Stimulated activated CD8-positive, alpha-beta memory T cell treated with anti-CD3 and anti-CD28 coated beads, Interleukin-7, amount 100 ng/mL, for 4 hours (primary cell): ENCODE measurements around the gene HNRNPAB.
"Not testable (repeated sequence)": the region's sequence is repeated elsewhere in the genome, so short reads cannot be mapped to it uniquely, and the experiment has no call there.

Experiments
- DNase-seq, 2 donors: peaks; one replicate each; pipeline ENCODE4 v3.0.0-alpha.2; 2020; ENCODE audit warnings: low read depth in 2 of 2

Gene HNRNPAB

DNA sequence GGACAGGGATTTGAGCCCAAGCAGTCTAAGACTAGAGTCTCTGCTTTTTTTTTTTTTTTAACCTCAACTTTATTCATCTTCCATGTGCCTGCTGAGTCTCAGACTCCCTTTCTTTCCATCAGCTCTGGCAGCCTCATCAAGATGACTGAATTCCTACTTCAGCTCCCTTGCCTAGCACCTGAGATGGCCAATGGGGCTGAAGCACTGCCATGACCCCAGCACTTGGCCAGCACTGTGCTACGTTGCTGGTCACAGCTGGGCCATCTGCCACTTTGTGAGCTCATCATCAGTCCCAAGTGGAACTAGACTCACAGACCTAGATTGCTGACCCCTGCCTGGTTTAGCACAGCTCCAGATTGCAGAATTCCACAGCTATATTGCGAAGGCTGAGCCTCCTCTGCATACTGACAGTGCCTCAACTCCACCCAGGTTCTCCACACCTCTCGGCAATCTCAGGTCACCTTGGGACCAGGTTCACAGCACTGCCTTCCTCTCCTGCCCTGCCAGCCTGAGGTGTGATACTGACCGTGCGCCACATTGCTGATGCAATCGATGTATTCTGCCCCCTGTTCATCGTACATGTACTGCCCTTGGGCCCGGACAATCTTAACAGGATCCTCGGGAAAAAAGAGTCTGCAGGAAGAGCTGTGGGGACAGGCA lies 26.7 kb downstream of the HNRNPAB start:
- DNase-seq, result no peak

DNA sequence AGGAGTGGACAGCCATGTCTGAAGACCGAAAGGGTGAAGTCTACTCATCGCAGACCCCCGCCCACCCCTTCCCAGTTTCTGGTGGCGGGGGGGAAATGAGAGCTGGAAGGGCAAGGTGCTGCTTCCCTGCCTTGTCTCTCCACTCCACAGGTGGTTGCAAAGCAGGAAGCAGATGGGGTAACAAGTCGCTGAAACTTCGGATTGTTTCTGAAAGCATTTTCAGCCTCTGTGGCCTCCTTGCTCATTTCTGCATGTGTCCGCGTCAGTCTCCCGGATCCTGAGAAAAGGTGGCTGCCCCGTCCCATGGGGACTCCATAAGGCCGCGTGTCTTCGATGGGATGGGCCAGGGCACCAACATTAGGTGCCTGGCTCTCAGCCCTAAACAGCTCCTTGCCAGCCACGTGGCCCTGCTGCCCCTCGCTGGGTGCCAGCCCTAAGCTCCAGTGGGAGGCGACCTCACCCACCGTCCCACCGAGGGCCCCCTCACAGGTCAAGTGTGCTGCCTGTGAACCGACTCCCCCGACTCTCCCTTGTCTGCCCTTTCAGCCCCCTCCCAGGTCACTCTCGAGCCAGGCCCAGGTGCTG lies 27.3 kb downstream of the HNRNPAB start:
- no peak for DNase-seq

DNA sequence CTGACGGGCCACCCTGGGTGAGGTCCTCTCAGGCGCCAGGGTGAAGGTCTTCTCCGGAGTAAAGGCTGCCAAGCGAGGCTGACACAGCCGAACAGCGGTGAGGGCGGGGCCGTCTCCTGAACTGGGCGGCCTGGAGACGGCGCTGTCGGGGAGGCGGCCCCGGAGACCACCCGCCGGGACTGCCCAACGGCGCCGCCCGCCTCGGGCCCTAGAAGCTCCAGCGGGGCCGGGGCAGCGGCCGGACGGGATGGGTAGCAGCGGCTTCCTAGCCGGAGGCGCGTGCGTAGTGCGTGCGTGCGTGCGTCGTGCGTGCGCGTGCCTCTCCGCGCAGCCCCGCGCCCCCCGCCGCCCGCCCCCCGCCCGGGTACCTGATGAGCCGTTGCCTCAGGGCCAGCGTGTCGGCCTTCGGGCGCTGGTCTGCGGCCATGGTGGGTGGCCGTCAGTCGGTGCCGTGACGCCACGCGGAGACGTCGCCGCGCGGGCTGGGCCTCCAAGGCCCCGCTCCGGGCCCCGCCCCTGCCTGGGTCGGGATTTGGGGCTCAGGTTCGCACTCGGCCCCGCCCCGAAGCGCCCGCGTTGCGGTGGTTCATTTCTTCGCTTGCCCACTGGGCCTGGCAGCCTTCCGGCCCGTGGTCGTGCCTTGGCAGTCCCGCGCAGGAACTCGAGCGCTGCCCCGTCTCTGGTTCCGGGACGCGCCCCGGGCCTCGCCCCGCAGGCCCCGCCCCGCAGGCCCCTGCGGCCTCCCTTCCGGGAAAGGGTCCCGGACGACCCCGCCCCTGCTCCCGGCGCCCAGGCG lies 28.0 kb downstream of the HNRNPAB start, which contains the start of gene PHYKPL:
Gene PHYKPL, minus strand, starts transcription at position 679 of the 796 bp plus-strand sequence. Its CDS starts 252 bp downstream, at position 427.
- DNase-seq, result peak in 1 of 2 donors; percentile 61

DNA sequence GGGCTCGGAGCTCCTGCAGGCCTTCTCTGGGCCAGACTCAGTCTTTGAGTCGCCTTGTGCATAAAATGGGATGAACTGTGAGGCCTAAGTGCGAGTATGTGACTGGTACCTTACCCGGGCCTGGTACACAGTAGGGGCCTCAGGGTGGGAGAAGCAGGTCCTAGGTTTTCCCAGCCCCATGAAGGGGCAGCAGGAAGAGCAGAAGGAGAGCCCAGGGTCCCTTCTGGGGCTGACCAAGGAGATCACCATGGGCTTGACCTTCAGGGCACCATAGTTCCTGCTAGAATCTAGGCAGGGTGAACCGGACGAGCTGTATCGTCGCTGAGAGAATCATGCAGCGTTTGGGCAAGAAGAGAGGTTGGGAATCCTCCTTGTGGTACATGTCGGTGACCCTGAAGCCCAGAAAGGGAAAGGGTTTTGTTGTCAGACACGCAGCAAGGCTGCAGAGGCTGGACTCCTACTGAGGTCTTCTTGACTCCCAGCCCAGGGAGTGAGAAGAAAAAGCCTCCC lies 28.6 kb downstream of the HNRNPAB start:
- no peak for DNase-seq

DNA sequence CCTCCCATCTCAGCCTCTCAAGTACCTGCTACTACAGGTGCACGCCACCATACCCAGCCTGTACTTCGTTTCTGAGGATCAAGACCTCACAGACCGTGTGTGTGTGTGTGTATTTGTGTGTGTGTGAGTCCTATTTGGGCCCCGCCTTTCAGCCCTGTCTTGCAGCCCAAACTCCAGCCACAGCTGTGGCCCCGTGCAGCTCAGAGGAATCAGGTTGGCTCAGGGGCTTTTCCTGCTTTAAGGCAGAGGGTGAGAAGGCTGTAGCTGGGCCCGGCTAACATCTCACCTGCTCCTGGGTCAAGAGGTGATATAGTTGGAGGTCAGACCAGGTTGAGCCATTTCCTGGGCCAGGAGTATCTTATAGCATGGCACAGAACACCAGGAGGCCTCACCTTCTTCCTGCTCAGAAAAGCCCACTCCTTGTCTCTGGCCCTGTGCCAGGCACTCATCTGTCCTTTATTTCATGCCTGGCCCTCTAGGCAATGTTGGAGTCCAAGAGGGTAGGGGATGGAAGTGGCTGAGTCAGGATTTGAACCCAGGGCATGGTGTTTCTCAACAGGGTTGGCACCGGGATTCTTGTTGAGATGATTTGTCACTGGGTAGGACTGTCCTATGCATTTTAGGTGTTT lies 29.9 kb downstream of the HNRNPAB start:
- DNase-seq, result no peak

DNA sequence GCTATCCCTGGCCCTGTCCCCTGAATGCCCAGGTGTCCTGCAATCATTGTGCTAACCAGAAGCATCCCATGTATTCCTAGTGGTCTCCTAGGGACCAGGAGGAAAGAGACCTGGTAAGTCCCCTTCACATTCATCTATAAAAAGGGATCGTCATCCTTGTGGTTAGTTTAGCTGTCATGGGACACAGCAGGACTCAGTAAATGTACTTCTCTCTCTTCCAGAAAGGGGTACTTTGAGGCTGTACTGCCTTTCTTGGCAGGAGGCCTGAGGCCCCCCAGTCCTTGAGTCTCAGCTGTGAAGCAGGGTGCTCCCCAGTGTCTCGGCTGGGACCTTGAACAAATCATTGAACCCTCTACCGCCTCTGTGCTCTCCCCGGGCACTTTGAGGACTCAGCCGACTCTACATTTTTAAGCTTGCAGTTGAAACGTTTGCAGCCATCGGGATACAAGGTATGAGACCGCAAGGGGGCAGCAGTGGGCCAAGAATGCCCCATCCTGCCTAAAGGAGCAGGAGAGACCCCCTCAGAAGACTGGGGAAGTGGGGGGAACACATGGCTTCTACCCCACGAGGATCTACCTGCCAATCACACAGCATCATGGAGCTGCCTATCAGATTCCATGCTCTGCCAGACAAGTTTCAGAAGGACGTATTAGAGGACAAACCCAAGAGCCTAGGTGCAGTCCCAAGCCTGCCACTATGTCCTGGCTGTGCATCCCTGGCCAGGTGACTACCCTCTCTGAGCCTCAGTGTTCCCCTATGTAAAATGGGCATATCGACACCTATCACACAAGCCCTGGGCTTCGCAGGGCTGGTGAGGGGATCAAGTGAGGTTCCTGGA lies 30.6 kb downstream of the HNRNPAB start:
- peak; percentile 59 to 61 for DNase-seq

DNA sequence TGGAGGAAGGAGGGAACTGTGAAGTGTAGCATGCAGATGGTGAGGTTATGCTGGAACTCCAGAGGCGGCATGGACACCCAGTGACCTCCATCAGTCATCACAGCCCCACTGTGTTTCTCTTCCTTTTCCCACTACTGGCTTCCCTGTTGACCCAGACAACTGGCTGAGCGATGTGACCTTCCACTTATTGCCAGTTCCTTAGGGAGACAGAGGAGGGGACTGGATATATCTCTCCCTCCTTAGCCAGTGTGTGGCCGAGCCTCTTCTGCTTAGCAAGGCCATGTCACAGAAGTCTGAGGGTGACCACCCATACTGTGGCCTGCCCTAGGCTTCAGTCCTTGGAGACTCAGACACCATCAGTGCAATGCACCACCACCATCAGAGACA lies 31.2 kb downstream of the HNRNPAB start:
- DNase-seq, result no peak

DNA sequence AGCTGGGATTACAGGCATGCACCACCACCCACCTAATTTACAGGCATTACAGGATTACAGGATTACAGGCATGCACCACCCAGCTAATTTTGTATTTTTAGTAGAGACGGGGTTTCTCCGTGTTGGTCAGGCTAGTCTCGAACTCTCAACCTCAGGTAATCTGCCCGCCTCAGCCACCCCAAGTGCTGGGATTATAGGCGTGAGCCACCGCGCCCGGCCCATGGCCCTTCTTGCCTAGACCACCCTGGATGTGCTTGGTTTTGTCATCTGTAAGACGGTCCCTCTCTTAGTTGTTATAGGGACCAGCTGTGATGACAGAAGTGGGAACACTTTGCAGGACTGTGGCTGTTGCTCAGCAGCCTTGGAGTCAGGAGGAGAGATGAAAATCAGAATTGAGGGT lies 31.8 kb downstream of the HNRNPAB start:
- no peak for DNase-seq

DNA sequence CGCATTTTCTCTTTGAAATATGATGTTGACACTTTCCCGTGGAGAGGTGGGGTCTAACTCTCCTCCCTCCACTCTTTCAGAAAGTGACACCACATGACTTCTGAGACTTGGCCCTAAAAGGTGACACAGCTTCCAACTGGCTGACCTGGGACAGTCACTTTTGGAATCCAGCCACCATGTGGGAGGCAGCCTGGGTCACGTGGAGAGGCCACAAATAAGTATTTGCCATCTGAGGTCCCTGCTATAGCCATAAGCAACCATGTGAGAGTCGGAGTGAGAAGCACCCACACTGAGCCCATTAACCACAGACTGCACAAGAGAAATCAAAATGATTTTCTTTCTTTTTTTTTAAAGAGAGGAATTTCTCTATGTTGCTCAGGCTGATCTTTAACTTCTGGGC lies 32.3 kb downstream of the HNRNPAB start:
- DNase-seq, result no peak

DNA sequence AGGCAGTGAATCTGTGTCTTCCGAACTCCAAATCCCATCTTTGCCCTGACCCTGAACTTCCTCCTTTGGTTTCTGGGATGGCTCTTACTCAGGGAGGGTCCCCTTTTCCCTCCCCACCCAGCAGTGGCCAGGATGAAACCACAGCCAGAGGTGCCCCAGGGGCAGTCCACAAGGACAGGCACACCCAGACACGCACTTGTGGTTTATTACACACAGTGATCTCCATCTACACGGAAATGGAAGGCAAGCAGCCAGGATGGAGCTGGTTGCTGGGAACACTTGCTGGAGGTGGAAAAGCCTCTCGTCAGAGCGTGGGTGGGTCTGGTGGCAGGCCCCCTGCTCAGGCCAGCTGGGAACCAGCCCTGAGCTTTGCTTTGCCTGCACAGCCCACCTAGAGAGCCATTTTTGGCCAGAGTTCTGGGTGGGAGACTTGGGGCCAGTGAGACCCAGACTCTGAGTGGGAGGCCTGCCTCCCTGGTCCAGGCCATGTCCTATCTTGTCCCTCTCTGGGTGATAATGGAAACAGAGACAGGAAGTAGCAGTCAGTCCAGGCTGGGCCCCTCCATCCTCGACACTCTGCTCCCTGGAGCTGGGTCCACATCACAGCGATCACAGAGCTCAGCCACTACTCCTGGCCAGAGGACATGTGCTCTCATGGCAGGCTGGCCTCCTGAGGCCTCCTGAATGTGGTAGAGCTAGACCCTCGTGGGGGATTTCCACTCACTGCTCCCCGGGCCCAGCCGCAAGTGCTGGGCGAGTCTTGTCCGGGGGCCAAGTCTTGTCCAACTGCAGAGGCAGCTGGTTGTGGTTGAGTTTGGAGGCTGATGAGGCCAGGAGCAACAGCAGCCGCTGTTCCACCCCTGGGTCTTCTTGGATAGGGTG lies 33.3 kb downstream of the HNRNPAB start:
- DNase-seq, result no peak

DNA sequence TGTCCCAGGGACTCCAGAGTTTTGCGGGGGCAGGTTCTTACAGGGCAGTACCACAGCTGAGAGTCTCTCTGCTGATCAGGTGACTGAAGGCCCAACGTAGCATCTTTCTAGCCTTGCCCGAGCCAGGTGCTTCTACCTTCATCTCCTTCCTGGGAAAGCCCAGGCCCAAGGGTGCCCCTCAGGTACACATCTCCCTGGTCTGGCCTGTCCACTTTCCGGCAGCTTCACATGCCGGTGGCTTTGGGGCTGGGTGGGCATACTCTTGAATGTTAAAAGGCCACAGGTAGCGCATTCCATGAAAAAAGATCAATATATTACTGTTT lies 33.9 kb downstream of the HNRNPAB start:
- no peak for DNase-seq

DNA sequence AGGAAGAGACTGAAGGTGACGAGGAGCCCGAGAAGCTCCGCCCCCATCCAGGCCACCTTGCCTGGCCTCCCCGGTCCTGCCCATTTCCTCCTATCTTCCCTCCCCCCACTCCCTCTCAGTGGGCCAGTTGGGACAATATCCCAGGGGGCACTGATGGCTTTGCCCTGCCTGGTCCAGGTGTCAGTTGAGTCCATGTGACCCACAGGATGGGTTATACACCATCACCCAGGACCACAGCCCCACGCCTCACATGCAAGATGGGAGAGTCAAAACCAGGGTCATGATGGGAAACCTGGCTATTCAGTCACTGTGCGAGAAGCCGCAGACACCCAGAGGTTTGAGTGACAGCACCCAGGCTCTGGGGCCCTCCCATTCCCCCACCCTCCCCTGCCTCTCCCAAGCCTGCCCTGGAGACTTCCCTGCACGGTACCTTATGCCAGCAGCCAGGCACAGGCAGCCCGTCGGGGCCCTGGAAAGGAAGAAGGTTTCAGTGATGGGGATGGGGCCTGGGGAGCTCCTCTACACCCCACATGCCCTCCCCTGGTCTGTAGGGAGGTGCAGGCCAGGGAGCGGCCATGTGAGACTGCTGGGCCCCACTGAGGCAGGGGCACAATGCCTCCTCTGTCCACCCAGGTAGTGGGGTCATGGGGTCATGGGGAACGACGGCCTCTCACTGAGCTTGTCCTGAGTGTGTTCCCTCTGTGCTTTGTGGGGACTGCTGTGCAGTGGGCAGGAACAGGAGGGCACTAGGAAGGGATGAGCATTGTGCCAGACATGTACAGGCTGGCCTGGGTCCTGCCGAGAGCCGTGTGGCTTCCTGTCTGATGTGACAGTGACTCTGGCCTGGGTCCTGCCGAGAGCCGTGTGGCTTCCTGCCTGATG lies 34.6 kb downstream of the HNRNPAB start:
- no peak for DNase-seq

DNA sequence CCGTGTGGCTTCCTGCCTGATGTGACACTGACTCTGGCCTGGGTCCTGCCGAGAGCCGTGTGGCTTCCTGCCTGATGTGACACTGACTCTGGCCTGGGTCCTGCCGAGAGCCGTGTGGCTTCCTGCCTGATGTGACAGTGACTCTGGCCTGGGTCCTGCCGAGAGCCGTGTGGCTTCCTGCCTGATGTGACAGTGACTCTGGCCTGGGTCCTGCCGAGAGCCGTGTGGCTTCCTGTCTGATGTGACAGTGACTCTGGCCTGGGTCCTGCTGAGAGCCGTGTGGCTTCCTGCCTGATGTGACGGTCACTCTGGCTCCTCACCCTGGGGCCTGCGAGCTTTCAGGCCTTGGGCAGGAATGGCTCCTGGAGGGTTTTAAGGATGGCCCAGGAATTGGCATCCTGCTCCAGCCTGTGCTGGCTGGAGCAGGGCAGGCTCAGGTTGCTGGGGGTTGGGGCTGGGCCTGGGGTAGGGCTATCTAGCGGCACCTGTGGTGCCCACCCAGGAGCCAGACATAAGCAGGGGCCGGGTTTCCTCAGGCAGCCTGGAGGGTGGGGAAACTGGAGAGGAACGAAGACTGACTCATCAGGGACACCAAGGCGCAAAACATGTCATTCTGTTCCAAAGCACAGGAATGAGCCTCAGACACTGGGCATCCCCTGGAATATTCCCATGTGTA lies 35.4 kb downstream of the HNRNPAB start:
- DNase-seq, result not testable (repeated sequence)

DNA sequence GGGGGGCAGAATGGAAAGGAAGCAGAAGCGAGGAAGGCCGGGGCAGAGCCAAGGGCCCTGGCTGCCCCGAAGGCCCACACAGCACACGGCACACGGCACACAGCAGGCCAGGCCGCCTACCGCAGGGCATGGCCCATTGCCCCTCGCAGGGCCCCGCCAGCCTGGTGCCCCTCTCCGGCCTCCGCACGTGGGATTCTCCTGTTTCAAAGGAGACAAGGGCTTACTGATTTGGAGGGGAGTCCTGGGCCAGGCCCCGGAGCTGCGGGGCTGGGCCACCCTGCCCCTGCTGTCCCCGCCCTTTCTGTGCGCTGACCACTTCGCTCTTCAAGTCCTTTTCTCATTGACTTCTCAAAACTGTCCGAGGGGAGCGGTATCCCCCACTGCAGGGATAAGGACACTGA lies 36.0 kb downstream of the HNRNPAB start:
- DNase-seq, result no peak

DNA sequence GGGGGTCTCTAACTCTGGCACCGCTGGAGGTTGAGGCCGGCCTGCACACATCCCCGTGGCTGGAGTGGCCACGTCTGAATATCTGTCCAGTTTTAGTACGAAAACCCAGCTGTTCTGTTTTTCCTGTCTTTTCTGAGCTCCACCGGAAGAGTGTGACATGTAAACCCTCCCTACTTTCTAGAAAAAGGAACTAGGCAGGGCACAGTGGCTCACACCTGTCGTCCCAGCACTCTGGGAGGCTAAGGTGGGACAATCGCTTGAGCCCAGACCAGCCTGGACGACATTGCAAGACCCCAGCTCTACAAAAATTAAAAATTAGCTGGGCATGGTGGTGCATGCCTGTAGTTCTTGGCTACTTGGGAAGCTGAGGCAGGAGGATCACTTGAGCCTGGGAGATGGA lies 36.4 kb downstream of the HNRNPAB start:
- DNase-seq, result no peak

DNA sequence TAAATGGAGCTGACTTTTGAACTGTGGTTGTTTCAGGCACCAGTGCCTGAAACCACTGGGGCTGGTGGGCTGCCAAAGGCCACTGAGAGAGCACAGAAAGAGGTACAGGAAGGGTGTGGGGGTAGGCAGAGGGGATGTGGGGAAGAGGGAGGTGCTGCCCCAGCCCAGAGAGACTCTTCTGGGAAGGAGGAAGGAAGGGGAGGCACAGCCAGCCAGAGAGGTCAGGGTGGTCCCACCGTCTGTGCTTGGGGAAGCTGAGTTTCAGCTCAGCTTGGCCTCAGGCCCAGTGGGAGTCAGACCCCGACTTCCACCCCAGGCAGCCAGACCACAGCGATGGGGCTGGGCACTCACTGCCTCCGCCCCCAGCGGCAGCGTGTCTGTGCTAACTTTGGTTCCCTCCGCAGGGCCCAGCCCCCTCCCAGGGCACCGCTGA lies 36.9 kb downstream of the HNRNPAB start:
- DNase-seq, result no peak

DNA sequence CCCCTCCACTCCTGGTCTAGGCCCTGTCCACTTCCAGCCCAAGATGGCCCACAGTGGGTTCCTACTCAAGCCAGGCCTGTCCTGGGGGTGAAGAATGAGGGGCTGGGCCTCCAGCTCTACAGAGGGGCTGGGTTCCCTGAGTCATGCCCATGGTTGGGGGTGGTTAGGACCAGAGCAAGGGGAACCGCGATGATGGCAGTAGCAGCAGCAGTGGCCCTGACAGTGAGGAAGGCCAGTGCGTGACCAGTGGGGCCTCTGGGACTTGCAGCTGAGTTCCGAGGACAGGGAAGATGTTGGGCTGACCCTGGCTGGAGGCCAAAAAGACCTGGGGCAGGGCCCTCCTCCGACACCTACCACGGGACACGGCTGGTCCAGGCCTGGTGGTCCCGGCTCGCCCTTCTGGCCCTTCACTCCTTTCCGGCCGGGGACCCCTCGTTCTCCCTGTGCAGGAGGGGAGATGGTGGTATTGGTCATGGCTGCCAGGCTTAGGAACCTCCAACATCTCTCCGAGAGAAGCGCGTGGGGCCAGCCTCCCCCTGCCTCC lies 37.4 kb downstream of the HNRNPAB start:
- no peak for DNase-seq

DNA sequence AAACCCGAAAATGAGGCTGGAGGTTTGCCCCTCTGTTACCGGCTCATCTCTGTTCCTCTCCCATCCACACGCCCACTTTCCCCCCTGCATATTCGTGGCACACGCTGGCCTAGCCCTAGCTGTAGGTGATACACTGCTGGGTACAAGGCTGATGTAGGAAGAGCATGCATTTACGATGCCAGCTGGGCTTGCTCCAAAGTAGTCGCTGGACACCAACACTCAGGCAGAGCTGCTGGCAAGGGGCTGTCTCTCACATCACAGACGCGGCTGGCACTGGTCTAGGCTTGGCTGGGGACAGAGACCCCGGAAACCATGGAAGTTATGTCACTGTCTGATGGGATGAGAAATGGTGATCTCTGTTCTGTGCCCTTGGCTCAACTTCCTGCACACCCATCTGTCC lies 38.1 kb downstream of the HNRNPAB start:
- DNase-seq, result no peak

DNA sequence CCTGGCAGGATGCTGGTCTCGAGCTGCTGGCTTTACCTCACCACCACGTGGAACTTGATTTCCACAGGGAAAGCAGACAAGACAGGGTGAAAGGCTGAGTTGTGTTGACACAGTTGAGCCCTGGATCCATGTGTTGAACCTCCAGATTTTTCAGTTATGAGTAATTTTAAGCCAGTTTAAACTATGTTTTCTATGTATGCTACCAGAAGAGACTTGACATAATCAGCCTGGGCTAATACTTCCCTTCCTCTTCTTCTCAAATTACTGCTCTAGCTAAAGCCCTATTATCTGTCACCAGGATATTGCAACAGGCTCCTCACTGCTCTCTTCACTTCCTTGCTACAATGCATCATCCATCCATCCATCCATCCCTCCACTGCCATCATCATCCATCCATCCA lies 40.2 kb downstream of the HNRNPAB start:
- DNase-seq, result no peak
